ENCODE results near the gene PARP15.
"Not testable (repeated sequence)": the region's sequence is repeated elsewhere in the genome, so short reads cannot be mapped to it uniquely, and the experiment has no call there.

Gene PARP15

DNA sequence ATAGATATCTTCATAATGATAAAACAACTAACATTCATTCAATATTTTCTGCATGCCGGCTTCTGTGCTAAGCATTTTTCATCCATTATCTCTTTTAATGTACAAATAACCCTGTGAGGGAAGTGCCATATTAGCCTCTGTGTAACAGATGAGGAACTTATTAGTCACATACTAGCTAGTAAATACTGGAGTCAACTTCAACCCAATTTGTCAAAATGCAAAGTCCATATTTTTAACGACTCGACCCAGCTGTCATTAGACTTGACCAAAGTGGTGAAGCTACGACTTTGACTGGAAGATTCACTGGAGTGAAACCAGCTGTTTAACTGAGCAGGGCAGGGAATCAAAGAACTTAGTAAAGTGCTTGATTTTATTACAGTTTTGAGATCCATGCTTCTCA, 41.6 kb downstream of the PARP15 start:
- DNase-seq, result peak; percentile 8 to 56 (median 33)

DNA sequence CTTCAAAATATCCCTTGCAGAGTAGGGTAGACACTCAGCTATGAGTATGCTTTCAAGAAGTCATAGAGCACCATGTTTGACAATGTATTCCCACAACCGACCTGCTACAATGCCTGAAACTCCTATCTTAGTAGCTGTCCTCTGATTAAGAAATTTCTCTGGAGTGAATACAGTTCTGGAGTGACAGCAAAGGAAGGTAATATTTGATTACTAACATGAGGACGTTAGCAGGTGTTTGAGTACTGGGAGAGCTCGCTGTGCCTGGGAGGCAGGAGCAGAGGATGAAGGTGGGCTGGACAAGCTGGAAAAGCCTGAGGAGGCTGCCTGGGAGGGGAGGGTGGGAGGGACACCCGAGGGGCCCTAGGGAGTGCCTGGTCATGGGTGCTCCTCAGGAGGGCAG, 42.9 kb downstream of the PARP15 start:
- no peak for DNase-seq

DNA sequence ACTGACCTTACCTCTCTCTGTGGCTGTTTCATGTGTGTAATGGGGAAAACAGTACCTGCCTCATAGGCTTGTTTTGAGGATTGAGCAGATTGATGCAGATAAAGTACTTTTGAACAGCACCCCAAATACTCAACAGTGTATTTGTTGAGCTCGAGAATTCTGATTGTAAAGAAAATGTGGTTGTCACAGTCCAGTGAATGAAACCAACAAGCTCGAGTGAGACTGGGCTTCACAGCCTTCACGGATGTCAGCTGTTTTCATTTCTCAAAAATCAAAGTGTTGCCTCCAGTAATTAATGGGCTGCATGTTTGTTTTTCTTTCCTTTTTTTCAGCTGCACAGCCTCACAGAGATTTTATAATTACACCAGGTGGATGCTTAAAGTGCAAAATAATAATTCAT, 43.7 kb downstream of the PARP15 start:
- DNase-seq, result no peak

DNA sequence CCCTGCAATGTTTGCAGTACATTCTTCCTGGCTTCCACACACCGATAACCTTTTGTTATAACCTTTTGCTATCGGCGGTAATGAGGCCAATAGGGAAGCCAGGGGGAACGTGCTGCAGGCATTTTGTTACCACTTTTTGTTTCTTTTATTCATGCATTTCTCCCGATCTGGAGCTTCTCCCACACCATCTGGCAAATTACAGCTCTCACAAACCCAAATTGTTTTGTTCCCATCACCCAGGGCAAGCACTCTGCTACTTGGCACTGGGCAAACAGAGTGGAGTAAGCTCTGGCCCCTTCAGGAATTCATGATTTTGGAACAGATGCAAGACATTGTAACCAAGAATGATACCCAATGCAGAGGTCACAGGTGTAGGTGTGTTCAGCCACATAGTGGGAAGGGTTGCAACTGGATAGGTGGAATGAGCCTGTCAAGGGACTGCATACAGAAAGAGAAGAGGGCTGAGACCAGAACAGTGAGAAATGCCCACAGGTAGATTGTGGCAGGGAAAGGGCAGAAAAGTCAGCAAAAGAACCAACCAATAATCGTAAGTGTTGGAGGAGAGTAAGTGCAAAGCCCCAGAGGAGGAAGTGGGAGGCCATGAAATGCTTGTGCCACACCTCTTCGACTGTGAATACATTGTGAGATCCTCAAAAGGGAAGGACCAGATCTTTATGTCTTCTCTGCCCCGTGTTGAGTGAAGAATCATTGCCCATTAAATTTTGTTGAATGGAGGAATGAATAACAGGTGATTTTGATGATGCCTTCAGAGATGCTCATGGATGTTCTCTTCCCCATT, 45.8 kb downstream of the PARP15 start:
- DNase-seq, result peak in 1 of 4 experiments; percentile 21

DNA sequence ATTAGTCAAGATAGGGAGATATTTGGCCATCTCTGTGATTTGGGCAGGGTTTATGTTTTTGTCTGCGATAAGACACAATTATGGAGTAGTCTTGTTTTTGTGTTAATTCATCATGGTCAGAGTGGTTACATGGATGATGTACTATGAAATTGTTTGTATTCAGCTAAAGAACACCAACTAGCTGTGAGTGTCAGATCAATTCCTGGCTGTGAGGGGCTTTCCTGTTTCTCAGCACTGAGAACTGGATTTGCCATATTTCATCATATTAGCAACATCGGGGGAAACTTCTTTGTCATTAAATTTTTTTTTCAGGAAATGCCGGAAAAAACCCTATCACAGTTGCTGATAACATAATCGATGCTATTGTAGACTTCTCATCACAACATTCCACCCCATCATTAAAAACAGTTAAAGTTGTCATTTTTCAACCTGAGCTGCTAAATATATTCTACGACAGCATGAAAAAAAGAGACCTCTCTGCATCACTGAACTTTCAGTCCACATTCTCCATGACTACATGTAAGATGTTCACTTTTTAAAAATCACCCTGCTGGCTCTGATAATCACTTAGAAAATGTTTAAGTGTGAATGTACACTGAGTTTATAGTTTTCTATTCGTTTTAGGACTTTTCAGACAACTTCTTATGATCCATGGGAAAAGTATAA, 49.2 kb downstream of the PARP15 start:
- no peak for DNase-seq

DNA sequence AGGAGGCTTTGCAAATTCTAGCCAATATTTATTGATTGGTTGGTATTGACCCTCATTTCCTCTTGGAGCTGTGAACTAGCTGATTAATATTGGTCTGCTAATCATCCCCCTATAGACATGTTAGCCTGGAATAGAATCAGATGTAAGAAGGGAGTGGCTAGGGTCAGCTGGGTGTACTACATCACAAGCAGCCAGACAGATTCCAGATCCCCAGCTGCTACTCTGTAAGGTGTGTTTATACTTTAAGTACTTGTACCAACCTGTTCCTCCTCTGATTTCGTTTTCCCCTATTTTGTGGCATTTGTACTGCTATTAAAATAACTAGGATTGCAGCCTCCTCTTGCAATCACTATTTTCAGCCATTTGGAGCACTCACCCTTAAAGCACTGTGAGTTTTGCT, 49.9 kb downstream of the PARP15 start:
- DNase-seq, result no peak

DNA sequence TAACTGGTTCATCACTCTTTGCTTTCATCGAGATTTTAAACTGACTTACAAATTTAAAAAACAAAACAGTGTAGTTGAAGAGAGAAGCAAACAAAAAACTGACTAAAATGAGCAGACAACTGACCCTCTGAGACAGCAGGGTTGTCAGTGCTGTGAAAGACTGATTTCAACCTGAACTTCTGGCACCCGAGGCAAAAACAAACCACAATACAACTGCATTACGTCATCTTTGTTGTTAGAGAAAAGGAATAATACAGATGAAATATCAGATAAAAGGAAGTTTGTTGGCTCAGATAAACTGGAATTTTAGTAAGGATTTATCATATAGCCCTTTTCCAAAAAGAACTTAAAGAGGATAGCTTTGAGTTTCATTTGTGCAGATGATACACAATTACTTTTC, 51.1 kb downstream of the PARP15 start:
- DNase-seq, result peak in 1 of 4 experiments; percentile 14

DNA sequence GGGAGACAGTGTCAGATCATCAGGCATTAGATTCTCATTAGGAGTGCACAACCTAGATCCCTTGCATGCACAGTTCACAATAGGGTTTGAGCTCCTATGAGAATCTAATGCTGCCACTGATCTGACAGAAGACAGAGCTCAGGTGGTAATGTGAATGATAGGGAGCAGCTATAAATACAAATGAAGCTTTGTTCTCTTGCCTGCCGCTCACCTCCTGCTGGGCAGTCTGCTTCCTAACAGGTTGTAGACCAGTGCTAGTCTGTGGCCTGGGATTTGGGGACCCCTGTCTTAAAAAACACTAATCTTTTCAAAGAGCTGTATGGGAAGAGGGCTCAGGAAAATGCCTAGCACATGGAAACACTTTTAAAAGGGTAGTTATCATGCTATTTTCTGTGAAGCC, 52.3 kb downstream of the PARP15 start:
- no peak for DNase-seq

DNA sequence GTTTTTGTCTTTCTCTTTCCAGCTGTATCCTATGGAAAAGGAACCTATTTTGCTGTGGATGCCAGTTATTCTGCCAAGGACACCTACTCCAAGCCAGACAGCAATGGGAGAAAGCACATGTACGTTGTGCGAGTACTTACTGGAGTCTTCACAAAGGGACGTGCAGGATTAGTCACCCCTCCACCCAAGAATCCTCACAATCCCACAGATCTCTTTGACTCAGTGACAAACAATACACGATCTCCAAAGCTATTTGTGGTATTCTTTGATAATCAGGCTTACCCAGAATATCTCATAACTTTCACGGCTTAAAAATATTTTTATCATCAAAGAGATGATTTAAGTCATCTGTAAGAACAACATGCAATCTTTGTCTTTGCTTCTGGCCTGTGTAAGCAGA, 58.3 kb downstream of the PARP15 start:
- no peak for DNase-seq

DNA sequence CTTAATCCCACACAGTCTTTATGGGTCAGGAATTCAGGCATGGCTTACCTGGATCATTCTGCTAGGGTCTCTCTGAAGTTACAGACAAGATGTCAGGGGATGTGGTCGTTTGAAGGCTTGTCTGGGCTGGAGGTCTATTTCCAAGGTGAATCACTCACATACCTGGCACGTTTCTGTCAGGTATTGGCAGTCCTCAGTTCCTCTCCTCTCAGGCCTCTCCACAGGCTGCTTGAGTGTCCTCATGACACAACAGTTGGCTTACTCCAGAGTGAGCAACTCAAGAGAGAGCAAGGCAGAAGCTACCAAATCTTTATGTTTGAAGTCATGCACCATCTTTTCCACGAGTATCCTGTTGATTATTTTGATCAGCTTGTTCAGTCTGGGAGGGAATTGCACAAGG, 59.2 kb downstream of the PARP15 start:
- no peak for DNase-seq

DNA sequence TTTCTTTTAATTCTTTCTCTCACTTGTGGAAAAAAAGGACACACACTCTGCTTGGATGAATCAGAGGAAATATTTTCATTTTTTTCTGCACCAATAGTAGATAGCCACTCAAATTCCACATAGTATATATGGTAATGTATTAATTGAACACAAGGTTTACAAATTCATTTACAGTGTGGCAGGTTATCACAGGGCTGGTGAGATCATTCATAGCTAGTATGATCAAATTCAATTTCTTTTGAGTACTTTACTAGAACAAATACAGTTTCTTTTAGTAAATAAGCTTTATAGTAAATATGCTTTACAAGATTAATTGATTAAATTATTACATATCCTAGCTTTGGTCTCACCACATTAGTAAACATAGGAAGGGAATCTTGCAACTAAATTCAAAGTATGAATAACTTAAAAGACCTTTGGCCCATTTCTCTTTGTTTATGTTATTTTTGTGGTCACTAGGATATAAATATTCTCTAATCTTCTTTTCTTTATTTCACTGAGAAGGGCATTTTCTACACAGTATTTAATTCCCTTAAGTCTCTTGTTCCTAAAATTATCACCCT, 63.1 kb downstream of the PARP15 start:
- DNase-seq, result no peak

DNA sequence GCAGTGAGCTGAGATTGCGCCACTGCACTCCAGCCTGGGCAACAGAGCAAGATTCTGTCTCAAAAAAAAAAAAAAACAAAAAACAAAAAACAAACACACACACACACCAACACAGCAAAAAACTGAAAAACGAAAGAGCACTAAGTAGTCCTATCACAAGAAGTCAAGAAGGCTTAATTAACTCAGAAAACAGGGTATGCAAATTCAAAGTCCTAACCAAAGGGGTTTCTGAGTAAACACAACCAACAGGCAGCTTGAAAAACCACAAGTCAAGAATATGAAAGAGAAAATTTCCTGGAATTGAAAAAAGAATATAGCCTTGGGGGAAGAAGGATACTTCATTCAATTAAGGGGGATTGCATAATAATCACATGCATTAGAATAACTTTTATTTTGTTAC, 65.5 kb downstream of the PARP15 start:
- DNase-seq, result no peak

DNA sequence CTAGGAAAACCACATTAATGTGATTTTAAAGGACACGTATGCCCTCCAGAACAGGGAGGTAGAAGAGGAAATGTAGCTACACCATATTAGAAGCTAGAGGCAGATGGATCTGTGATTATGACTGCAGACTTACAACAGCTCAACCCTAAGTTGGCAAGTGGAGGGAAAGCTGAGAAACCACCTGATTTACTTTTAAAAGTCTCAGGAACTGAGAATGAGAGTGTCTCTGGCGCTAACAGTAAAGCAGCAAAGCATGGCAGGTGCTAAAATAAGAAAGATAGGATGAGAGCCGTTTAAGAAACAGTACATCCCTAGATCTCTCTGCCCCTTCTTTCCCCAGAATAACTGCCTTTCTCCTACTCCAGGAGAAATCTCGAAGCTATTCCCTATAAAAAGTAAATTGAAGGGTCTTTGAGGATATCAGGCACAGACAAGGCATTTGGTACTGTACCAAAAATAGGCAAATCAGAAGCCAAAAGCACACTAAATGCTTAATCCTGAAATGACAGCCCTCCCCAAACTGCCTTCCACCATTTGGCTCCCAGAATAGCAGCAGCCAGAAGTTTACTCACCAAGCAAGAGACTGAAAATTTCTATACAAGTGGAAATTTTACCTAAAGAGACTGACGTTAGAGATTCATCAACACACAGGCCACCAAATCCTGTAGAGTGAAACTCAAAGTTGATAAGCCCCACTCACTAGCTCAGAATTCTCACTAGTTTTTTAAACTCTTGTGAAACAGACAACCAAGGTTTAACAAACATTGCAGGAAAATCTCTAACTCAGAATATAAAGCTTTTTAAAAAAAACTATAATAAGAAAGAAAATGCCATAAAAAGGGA, 68.9 kb downstream of the PARP15 start:
- DNase-seq, result no peak

DNA sequence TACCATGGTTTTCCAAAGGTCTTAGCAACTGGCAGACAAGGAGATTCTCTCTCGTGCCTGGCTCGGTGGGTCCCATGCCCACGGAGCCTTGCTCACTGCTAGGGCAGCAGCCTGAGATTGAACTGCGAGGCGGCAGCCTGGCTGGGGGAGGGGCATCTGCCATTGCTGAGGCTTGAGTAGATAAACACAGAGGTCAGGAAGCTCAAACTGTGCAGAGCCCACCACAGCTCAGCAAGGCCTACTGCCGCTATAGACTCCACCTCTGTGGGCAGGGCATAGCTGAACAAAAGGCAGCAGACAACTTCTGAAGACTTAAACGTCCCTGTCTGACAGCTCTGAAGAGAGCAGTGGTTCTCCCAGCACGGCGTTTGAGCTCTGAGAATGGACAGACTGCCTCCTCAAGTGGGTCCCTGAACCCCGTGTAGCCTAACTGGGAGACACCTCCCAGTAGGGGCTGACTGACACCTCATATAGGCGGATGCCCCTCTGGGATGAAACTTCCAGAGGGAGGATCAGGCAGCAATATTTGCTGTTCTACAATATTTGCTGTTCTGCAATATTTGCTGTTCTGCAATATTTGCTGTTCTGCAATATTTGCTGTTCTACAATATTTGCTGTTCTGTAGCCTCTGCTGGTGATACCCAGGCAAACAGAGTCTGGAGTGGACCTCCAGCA, 73.9 kb downstream of the PARP15 start:
- not testable (repeated sequence) for DNase-seq

DNA sequence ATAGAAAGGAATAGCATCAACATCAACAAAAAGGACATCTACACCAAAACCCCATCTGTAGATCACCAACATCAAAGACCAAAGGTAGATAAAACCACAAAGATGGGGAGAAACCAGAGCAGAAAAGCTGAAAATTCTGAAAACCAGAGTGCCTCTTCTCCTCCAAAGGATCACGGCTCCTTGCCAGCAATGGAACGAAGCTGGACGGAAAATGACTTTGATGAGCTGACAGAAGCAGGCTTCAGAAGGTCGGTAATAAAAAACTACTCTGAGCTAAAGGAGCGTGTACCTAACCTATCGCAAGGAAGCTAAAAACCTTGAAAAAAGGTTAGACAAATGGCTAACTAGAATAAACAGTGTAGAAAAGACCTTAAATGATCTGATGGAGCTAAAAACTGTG, 74.5 kb downstream of the PARP15 start:
- DNase-seq, result not testable (repeated sequence)

DNA sequence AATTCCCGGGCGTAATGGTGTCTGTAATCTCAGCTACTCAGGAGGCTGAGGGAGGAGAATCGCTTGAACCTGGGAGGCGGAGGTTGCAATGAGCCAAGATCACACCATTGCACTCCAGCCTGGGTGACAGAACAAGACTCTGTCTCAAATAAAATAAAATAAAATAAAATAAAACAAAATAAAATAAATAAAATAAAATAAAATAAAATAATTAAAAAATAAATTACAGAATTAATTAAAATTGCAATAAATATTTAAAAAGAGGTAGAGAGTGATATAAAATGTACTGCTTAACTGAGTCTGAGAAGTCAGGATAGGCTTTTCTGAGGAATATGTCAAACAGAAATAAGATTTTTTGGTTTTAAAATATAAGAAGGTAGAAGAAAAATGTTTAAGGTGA, 80.9 kb downstream of the PARP15 start:
- not testable (repeated sequence) for DNase-seq

DNA sequence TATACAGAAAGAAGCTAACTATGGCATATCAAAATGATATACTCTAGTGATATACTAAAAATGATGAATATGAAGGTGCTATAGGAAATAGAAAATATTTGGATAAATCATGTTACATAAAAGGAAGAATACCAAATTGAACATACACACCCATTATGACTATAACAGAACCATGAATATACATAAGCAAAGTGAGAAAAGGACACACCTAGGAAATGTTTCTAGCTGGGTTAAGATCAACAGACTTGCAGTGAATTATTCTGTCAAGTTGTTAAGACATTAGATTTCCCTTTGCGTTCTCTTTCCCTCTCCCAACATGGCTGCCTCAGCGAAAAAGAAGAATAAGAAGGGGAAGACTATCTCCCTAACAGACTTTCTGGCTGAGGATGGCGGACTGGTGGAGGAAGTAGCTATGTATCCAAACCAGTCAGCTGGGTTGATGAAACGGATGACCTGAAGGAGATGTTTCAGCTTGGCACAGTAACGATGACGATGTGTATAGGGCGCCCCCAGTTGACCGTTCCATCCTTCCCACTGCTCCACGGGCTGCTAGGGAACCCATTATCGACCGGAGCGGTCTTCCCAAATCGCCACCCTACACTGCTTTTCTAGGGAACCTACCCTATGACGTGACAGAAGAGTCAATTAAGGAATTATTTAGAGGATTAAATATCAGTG, 83.0 kb downstream of the PARP15 start:
- peak in 3 of 4 experiments; percentile 6 to 13 (median 10) for DNase-seq

DNA sequence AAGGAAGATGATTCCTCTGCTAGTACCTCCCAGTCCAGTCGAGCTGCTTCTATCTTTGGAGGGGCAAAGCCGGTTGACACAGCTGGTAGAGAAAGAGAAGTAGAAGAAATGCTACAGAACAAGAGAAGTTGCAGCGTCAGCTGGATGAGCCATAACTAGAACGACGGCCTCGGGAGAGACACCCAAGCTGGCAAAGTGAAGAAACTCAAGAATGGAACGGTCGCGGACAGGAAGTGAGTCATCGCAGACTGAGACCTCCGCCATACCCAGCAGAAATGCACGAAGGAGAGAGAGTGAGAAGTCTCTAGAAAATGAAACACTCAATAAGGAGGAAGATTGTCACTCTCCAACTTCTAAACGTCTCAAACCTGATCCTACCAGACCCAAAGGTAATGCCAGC, 84.2 kb downstream of the PARP15 start:
- DNase-seq, result peak; percentile 49 to 67 (median 61)

DNA sequence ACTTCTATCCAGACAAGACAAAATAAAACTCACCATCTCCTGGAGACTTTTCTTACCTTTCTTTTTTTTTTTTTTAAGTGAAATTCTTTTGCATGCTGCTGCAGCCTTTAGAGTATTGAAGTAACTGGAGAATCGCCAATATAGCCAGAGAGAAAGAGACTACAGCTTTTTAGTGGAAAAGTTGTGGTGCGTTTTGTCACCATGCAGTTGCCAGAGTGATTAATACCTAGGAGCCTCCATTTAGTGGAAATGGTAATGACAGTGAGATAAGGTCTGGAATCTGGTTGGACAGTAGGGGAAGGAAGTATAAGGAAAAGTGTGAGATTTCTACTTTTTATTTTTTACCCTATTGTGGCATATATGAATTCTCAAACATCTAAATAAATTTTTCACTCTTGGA, 85.1 kb downstream of the PARP15 start:
- no peak for DNase-seq

DNA sequence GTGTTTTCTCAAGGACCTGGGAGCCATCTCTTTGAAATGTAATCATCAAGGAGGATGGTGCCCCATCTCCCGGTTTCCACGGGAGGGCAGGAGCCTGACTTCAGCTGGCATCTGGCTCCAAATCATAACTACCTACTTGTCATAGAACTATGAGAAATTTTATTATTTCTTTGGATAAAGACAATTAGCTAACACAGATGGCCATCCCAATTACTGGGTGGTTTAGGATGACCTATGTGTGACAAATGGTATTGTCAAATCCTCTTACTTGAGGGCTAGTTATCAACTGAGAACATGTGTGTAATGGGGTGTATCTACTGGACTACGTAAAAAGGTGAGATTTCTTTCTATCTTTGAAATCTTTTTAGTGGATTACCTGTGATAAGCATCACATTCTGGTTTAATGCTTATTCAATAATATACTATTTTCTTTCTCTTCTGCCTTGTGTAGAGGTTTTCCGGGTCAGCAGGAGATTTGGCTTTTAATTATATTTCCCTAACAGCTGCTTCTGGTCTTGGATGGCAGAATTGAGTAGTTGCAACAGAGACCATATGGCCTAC, 87.9 kb downstream of the PARP15 start:
- DNase-seq, result no peak

DNA sequence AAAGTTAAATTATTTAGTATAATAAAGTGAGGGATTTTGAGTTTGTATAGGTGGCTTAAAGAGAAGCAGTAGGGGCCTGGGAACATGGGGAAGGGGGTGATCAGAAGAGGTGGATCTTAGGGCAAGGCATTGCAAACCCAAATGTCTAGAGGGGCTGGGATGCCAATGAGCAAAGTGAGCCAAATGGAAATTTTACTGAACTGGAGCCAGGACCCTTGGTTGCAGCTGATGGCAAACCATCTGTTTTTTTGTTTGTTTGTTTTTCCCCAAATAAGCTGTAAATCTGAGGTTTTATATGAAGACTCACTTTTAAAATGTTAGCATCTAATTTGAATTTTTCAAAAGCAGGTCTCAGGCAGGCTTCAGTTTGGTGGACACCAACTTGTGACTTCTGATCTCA, 88.4 kb downstream of the PARP15 start:
- no peak for DNase-seq

All from suppressor macrophage (primary cell).